ENCODE measurements around the gene SEBOX.

SEBOX gene

DNA sequence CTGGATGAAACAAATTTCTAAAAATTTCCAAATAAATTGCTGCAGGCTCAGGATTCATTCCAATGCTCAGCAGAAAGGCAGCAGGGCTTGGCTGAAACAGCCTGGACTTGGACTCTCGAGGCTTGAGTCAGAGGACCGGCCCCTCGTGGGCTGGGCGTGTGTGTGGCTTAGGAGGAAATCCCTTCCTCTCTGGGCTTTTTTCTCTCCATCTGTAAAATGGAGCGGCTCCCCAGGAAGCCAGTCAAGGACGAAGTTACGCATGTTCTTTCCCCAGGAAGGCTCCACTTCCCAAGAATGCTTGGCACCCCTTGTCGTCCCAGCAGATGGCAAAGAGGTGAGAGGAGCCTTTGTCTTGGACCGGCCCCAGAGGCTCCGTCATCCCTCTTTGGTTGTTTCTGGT is 27.5 kb upstream of the SEBOX start:
- no peak for DNase-seq

DNA sequence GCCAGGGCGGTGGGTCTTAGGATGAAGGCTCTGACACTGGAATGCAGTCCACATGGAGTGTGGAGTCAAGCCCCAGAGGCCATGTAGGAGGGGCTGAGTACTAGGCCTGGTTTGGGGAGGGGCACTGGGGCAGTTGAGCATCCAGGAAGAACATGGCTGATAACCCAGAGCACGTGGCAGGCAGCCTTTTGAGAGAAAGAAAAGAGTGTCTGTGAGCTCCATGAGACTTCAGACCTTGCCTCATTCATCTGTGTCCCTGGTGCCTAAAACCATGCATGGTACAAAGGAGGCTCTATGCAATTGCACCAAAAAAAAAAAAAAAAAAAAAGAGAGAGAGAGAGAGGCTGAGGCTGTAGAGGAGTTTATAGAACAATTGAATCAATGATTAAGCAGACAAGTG is 26.4 kb upstream of the SEBOX start:
- no peak for DNase-seq

DNA sequence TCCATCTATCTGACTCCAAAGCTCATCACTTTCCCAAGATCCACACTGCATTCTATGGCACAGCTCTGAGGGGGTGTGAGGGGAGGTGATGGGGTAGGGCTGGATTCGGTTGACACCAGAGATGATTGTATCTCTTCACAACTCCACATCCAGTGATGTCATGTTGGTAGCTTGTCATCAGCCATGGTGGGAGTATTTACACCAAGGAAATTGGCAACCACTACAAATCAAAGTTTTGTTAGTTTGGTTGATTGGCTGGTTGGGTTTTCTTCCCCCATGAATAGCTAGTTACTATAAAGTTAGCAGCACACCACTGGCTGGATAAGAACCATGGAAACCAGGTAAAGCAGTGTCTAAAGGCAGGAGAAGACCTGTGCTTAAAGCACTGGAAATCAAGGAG is 26.0 kb upstream of the SEBOX start:
- DNase-seq: no peak

DNA sequence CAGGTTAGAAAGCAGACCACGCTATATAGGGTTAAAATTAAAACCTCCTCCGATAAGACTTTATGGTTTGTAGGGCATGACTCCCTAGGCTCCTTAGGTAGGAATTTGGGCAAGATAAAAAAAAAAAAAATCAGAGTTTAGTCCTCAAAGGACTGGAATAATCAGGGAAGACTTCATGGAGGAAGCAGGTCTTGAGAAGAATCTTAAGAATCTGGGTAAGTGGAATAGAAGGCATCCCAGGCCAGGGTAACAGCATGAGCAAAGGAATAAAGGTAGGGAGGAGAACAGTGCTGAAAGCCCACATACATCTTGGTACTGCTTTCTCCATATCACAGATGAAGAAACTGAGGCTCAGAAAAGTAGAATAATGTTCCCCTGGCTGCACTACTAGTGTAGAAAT is 25.6 kb upstream of the SEBOX start:
- no peak for DNase-seq

DNA sequence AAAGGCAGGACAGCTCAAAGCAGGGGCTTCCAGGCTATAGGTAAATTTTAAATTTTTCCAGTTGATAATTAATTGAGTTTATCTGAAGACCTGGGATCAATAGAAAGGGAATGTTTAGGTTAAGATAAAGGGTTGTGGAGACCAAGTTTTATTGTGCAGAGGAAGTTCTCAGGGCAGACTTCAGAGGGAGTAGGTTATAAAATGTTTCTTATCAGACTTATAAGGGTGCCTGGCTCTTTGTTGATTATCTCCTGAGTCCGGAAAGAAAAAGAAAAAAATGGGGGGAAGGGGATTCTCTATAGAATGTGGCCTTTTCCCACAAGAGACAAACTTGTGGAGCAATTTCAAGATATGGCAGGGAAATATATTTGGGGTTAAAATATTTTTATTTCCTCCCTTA is 25.1 kb upstream of the SEBOX start:
- no peak for DNase-seq

DNA sequence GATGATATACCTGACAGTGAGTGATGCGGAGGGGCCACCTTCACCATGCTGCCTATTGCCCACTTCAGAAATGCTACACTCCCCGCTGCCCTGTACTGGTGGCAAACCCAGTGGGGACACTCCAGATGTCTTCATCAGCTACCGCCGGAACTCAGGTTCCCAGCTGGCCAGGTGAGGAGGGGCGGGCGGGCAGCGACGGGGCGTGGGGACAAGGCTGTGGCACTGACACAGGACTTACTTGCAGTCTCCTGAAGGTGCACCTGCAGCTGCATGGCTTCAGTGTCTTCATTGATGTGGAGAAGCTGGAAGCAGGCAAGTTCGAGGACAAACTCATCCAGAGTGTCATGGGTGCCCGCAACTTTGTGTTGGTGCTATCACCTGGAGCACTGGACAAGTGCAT is 23.1 kb upstream of the SEBOX start:
- DNase-seq: no peak

DNA sequence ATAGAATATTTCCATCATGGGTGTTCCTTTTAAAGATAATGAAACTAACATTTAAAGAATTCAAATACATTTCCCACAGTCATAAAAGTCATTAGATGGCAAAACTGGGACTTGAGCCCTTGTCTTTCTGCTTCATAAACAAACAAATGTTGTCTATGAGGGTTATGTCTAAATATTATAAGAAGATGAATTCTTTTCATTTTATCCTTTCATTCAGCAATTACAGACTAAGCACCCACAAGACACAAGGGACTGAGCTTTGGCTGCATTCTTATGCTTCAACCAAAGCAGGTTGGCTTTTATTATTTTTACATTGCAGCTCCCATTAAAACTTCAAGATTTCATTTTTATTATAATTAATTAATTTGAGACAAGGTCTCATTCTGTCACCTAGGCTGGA is 21.4 kb upstream of the SEBOX start:
- DNase-seq: no peak

DNA sequence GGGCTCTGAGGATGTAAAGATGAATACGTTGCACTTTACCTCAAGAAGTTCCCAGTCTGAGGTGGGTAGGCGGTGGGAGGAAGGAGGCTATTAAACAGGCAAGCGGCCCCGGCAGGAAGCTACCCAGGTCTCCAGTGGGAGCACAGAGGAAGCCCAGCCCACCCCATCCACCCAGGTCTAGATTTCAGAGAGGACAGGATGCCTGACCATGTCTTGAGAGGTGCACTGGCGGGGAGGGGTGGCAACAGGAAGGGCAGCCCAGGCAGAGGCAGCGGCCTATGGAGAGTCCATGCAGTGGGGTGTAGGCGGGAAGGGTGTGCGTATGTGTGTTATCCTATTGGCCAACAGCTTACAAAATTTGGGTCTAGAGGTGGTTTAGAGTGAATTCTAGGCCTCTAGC is 20.4 kb upstream of the SEBOX start:
- DNase-seq: no peak

DNA sequence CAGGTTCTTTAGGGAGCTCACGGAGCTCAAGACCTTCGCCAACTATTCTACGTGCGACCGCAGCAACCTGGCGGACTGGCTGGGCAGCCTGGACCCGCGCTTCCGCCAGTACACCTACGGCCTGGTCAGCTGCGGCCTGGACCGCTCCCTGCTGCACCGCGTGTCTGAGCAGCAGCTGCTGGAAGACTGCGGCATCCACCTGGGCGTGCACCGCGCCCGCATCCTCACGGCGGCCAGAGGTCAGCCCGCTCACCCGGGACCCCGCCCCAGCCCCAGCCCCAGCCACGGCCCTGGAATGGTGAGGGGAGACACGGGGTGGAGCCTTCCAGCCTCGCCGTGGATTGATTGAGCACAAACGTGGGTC is 20.0 kb upstream of the SEBOX start:
- no peak for DNase-seq

DNA sequence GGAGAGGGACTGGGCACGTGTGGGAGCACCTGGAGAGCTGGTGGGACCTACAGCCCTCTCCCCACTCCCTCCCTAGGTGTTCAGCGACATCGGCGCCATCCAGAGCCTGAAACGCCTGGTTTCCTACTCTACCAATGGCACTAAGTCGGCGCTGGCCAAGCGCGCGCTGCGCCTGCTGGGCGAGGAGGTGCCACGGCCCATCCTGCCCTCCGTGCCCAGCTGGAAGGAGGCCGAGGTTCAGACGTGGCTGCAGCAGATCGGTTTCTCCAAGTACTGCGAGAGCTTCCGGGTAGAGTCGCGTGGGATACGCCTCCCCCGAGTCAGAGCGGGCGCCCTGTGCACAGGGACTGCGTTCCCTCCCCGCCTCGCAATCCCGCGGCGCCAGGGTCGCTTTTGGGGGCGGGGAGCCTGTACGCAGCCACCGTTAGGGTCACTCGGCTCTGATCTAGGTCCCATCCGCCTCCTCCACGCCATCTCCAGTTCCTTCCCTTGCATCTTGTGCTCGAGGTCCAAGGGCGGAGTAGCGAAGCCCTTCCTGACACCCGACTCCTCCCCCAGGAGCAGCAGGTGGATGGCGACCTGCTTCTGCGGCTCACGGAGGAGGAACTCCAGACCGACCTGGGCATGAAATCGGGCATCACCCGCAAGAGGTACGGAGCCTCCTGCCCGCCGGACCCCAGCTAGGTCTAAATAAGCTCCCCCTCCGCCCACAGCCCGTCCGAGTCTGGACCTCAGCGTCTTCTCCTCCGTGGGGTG is 19.5 kb upstream of the SEBOX start:
- no peak for DNase-seq

DNA sequence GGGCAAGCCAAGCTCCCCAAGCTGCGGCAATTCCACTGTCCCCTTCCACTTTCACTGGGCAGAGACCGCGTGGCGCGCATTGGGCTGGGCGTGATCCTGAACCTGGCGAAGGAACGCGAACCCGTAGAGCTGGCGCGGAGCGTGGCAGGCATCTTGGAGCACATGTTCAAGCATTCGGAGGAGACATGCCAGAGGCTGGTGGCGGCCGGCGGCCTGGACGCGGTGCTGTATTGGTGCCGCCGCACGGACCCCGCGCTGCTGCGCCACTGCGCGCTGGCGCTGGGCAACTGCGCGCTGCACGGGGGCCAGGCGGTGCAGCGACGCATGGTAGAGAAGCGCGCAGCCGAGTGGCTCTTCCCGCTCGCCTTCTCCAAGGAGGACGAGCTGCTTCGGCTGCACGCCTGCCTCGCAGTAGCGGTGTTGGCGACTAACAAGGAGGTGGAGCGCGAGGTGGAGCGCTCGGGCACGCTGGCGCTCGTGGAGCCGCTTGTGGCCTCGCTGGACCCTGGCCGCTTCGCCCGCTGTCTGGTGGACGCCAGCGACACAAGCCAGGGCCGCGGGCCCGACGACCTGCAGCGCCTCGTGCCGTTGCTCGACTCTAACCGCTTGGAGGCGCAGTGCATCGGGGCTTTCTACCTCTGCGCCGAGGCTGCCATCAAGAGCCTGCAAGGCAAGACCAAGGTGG is 16.3 kb upstream of the SEBOX start:
- DNase-seq: no peak

DNA sequence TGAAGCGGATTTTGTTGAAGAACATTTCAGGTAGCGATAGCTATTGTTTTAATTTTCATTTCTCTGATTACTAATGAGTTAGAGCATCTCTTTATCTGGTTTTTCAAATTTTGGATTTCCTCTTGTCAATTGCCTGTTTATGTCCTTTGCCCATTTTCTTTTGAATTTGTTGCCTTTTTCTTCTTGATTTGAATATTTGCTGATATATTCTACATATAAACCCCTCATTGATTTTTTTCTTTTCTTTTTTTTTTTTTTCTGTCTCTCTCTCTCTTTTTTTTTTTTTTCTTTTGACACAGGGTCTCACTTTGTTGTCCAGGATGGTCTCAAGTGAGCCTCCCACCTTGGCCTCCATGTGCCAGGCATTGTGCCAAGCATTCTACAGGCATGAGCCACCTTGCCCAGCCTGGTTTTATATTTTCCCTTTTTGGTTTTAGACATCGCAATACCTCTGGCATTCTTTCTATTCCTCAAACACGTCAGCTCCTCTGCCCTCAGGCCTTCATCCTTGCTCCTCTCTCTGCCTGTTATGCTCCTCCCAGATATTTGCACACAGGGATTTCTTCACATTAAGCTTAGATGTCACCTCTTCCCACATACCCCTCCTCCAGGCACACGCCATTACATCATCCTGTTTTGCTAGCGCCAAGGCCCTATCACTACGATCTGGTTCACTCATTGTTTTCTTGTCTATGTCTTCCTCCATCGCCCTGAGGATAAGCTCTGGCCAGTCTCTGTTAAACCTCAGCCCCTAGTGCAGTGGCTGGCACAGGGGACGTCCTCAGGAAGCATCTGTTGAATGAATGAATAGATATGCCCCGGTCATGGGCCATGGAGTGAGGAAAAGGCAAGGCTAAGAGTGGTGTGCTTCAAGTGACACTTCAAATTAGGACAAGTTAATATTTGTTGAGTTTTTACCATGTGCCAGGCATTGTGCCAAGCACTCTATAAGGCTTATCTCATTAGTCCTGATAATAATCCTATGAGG is 15.1 kb upstream of the SEBOX start:
- no peak for DNase-seq

DNA sequence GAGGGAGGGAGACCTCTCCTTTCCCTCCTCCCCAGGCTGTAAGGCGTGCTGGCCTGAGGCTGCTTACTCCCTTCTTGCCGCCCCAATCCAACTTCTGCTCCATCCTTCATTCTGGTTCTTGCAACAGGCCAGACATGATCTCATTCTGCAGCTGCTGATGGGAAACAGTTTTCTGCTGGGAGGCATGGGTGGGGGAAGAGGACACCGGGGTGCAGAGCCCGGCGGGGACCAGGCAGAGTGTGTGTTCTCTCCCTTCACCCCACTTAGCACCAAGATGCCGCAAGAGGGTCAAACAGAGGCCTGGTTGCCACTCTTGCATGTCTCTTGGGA is 7.9 kb upstream of the SEBOX start:
- DNase-seq: no peak

DNA sequence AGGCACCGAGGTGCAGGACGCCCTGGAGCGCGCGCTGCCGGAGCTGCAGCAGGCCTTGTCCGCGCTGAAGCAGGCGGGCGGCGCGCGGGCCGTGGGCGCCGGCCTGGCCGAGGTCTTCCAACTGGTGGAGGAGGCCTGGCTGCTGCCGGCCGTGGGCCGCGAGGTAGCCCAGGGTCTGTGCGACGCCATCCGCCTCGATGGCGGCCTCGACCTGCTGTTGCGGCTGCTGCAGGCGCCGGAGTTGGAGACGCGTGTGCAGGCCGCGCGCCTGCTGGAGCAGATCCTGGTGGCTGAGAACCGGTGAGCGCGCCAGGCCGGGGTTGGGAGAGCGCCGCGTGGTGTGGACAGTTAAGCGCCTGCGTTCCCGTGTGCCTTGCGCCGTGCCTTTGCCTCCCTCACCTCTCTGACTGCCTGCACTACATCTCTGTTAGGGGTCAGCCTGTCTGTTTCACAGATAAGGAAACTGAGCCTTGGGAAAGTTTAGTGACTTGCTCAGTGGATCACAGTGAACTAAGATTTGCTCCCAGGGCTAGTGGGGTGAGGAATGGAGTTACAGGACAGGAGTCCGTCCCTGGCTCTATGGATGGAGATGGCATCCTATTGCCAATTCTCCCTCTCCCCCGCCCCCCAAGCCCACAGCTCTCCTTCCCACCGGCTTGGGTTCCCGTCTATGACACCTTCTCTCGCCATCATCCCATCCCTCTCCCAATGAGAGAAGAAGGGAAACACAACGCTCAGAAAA is 7.4 kb upstream of the SEBOX start:
- peak; percentile 32 for DNase-seq

DNA sequence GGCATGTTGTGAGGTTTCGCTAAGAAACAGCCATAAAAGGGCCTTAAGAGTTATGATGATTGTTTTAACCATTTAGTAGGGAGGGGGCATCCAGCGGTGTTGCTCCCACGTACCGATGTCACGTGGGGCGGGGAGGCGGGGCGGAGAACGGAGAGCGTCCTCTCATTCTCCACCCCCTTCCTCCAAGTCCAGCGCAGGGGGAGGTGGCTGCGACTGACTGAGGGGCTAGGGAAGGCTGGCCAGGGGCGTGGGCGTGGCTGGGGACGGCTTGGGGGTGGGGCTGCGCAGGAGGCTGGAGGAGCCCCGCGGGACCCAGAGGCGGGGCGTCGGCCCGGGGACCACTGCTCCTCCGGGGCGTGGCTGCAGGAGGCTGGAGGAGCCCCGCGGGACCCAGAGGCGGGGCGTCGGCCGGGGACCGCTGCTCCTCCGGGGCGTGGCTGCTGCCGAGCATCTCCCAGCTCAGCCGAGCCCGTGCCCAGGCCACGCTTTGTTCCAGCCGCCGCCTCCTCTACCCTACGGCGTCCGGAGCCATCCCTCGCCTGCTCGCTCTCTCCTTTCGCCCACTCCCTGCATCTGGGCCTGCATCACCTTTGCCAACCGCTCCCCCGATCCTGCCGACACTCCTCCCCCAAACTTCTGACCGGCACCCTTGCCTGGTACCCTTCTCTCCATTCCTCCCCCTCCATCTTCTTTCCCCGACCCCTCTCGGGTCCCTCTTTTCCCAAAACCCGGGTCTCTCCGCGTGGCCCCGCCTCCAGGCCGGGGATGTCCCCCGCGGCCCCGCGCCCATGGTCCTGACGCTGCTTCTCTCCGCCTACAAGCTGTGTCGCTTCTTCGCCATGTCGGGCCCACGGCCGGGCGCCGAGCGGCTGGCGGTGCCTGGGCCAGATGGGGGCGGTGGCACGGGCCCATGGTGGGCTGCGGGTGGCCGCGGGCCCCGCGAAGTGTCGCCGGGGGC is 6.5 kb upstream of the SEBOX start, which contains the start of gene SARM1:
TSS of gene SARM1 (plus strand) at position 450 of the 958 bp plus-strand sequence. CDS start at position 789, 339 bp downstream.
- peak; percentile 97 for DNase-seq

DNA sequence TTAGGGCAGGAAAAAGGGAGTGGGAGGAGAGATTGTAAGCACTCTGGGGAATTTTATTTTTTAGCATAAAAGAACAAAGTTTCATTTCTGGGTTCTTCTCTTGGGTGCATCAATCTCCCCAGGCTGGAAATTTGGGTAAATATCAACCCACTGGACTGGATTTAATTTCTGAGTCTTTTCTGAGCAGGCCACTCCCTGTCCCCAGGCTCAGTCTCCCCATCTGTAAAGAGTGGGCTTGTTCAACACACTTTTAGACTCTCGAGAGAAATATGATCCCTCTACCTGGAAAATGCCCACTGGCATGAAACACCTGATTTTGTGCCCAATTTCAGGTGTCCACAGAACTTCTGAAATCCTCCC is 5.7 kb upstream of the SEBOX start:
- no peak for DNase-seq

DNA sequence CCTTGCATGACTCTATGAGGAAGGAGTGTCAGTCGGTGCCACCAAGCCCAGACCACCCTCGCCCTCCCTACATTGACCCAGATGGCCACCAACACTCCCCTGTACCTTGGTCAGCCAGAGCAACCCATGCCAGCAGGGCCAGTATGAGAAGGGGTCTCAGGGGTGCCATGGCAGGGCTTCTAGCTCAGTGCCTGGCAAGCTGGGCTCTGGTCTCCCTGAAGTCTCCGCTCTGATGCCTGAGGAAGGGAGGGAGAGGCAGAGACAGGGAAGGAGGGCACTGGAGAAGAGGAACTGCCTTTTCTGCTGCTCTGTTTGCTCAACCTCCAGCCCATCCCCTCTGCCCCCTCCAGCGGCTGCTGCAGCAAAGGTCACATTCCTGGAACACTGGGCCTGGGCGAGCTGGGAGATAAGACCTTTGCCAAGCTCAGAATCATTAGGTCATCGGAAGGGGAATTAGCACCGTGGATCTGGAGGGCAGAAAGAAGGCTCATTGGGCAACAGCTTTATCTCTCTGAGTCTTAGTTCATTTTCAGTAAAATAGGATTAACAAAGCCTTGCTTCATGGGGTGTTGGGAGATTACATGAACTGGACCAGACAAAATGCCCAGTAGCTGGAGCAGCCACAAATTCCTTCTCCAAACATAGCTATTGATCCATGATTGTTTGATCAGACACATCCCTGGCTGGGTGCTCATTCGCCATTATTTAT is 5.2 kb upstream of the SEBOX start, which contains the start of gene VTN:
TSS of gene VTN (minus strand) at position 273 of the 709 bp plus-strand sequence. CDS start at position 169, 104 bp downstream.
- no peak for DNase-seq

DNA sequence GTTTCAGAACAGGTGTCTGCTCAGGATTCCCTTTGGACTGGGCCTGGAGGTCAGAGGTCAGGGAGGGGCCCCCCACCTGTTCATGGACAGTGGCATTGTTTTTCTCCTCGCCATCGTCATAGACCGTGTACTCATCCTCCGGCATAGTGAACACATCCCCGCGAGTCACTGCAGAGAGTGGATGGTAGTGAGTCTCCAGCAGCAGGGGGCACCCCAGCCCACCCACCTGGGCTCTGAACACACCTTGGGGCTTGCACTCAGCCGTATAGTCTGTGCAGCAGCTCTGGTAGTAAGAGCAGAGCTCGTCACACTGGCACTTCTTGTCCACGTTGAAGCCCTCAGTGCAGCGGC is 4.7 kb upstream of the SEBOX start:
- DNase-seq: peak; percentile 12

DNA sequence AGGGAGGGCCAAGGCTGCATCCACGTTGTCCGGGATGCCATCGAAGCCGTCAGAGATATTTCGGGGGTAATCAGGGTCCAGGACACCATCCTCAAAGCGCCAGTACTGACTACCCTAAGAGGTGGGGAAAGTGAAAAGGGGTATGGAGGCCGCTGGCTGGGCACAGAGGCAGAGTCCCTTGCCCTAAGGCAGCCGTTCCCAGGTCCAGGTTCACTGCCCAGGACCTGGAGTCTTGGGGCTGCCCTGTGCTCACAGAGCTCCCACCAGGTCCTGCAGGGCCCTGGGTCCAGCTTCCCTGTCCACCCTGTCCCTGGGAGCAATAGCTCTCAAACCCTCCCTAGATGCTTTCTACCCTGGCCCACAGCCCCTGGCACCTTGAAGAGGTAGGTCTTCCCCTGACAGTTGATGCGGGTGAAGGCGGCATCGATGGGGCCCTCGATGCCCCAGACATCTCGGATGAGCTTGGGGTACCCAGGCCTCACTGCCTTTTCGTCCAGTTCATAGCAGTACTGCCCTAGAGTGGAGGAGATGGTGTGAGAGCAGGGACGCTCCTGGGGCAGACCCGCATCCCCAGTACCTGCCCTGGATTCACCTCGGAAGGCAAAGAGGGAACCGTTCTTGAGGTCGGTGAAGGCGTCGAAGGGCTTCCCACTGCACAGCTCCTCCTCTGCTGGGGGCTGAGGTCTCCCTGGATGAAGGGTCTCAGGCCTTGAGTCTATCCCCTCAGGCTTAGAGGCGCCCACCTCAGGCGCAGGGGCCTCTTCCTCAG is 4.1 kb upstream of the SEBOX start:
- DNase-seq: no peak

DNA sequence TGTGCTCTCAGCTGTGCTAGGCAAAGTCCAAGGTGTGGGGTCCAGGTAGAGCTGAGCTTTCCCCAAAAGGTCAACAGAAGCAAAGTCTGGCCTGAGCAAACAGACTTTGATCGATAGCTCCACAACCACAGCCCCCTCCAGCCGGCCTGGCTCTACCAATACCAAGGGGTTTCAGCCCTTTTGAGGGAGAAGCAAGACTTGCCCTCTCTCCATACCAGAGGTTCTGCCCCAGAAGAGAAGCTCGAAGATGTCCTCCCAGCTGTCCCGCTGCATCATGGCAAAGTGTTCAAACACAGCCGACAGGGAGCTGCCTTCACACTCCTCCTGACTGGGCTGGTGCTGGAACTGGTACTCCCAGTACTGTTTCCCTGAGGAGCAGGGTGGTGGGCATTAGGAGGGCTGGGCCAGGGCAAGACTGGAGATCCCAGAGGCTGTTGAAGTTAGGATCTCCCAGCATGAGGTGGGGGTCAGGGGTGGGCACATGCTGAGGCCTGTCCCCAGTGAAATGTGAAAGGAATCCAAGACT is 3.4 kb upstream of the SEBOX start:
- DNase-seq: no peak
